Stimulated activated CD4-positive, alpha-beta T cell treated with anti-CD3 and anti-CD28 coated beads, Interleukin-1b, Interleukin-23, amount 100 ng/mL, for 4 hours (primary cell): Measurements from ENCODE around the gene CHPF2.

Source experiments
- DNase-seq, 2 donors: peaks; one replicate each; pipeline ENCODE4 v3.0.0-alpha.2; 2020; ENCODE audit warnings: low read depth in 2 of 2

CHPF2 gene

DNA sequence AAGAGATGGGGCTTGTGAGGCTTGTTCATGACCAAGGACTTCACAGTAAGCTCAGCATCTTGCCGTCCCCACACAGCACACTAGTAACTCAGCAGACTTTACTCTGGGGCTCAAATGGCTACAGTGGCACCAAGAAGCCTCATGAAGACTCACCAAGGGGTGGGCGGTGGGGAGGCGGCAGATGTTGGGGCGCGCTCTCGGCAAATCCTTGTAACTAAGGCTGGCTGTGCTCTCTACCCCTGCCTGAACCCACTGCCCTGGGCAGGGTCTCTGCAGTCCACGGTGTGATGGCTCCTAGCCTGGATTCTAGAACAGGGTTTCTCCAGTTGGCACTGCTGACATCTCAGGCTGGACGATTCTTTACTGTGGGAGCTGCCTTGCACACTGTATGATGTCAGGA is 28.6 kb downstream of the CHPF2 start:
- DNase-seq: no peak

DNA sequence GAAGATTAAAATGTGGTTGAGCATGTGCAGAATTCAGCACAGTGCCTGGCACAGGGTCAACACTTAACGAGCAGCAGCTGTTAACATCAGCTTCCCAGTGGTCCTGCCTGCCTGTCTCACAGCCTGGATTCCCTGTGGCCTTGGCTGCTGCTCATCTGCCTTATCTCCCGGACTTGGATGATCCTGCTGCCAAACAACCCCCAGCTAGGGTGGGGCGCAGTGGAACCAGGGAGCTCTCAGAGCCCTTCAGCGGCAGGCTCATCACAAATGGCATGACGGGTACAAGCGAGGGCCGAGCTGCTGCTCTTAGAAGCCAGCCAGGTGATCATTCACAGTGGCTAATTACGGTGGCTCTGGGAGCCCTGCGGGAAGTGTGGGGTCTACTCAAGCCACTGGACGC is 29.2 kb downstream of the CHPF2 start:
- no peak for DNase-seq

DNA sequence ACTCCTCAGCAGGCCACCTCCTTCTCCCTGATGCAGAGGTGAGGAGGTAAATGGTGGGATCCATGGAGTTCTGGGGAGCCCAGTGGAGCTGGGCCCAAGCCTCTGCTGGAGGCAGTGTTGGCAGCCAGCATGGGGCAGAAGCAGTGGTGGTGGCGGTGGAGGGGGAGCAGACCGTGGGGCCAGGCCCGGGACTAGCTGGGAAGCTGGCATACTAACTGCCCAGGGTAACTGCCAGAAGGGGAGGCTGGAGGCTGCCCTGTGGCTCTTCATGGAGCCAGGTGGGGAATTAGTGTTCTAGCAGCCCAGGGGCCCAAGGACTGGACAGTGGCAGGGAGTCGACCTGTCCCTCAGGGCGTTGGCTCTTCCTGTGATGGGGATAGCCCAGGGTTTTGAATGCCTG is 32.3 kb downstream of the CHPF2 start:
- no peak for DNase-seq

DNA sequence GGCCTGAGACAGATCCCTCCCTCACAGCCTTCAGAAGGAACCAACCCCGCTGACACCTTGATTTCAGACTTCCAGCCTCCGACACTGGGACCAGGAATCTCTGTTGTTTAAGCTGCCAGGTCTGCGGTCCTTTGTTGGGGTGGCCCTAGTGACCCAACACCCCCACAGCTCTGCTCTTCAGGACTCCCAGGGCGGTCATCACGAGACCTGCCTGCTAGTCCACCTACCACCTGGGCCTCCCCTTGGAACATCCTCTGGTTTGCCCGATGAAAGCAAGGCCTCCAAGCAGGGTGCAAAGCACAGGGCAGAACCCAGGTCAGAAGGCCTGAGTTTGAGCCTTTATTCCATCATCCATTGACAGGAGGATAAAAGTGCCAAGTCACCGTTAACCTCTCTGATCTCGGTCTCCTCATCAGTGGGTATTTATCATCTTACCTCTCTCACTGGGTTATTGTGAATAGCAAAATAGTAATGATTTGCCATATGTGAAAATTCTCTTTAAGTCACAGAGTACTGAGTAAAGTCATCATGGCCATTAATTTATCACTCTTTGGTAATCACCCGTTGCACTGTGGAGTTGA is 33.2 kb downstream of the CHPF2 start:
- DNase-seq: no peak

DNA sequence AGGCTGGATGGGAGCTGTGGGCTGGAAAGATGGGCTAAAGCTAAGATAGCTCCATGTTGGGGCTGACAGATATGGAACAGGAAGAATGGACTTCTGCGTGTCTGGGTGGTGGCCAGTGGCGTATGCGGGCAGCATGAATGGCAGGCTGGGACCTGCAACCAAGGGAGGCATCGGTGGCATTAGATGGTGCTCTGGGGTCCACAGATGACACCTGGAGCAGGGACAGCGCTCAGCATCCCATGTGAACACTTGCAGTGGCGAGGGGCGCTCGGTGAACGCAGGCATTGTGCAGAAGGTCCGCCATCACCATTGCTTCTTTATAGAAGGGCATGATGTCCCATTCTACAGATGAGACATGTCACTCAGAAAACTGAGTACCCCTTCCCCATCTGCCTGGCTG is 37.2 kb downstream of the CHPF2 start:
- DNase-seq: no peak

DNA sequence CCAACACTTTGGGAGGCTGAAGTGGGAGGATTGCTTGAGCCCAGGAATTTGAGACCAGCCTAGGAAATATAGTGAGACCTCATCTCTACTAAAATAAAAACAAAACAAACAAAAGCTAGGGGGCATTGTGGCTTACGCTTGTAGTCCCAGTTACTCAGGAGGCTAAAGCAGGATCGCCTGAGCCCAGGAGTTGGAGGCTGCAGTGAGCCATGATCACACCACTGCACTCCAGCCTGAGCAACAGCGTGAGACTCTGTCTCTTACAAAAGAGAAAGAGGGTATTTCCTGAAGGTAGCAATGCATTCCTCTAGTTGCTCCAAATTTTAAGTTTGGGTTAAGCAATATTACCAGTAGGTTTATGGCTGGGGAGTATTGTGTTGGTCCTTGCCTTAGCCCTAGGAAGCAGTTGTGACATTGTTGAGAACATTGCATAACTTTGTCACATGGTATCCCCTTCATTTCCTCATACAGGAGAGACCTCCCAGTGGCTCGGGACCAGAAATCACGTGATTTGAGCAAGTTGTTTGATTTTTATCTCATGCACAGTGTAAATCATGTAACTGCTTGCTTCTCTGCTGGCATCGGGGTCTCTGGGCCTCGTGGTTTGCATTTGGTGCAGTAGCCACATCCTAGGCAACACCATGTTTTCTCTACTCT is 39.5 kb downstream of the CHPF2 start:
- DNase-seq: no peak

DNA sequence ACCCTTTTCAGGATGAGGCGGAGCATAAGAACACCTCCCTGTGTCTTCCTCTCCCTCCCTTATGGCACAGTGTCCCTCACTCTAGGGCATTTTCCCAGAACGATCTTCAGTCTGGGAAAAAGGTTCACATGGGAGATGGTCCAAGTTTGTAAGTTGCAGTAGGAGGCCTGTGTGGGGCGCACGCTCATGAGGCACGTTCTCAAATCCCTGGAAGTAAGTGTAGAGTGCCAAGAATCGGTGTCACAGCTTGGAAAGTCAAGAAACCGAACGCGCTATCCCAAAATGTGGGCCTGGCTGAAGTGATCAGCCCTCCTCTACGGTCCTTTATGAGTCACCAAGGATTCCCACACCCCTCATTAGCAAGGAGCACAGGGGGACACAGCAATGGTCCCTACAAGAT is 40.1 kb downstream of the CHPF2 start:
- no peak for DNase-seq

DNA sequence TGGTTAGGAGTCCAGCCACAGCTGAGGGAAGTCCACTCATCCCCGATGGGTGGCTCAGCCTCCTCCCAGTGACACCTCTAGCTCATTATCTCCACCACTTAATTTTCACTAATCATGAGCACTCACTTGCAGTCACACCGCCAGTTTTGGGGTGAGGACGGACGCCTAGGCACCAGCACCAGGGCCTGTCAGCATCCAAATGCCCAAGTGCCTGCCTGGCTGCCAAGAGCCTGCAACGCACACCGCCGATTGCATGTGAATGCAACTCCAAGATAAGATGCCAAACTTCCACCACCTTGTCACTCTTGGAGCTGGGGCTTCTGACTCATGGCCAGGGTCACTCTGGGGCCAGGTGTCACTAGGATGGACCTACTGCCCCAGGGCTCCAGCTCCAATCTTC is 40.6 kb downstream of the CHPF2 start:
- no peak for DNase-seq

DNA sequence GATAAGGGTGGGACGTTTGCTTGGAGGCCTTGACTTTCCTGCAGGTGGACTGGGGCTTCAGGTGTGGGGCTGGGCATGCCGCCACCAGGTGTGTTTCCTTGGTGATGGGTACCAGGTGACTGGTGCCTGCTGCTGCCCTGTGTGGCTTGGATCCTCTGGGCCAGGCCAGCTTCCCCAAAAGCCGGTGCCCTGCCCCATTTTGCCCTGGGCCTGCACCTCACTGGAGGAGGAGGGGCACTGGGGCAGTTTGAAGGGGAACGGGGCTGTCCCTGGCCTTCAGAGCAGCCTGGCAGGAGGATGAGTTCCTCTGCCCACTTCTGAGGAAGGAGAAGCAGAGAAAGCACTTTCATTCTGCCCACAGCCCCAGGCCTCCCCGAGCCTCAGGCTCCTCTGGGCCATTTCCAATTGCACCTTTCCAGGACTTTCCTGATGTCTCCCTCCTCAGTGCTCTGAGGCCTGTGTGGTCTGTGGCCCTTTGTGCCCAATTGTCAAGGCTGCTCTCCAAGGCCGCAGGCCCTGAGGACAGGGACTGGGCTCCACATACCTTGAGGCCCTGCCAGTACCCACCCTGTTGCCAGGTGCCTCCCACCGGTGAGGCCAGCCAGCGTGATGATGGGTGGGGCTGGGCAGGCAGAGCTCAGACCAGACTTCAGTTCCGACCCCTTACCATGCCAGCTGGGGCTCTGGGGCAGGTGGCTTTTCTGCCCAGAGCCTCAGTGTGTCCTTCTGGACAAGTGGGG is 41.5 kb downstream of the CHPF2 start:
- no peak for DNase-seq

DNA sequence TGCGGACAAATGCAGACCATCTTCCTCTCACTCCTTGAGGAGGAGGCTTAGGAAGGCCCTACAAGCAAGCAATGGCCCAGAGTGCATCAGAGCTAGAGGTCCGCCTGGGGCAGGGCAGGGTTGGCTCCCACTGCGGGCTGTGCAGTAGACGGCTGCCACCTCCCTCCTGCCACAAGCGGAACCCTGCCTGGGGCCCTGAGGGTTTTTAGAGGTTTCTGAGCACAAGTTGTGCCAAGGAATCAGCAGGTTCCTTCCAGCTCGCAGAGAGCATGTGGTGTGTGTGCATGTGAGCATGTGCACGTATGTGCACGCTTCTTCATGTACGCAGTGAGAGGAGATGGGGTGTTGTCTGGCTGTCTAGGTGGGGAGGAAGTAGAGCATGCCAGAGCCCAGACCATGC is 42.1 kb downstream of the CHPF2 start:
- DNase-seq: no peak

DNA sequence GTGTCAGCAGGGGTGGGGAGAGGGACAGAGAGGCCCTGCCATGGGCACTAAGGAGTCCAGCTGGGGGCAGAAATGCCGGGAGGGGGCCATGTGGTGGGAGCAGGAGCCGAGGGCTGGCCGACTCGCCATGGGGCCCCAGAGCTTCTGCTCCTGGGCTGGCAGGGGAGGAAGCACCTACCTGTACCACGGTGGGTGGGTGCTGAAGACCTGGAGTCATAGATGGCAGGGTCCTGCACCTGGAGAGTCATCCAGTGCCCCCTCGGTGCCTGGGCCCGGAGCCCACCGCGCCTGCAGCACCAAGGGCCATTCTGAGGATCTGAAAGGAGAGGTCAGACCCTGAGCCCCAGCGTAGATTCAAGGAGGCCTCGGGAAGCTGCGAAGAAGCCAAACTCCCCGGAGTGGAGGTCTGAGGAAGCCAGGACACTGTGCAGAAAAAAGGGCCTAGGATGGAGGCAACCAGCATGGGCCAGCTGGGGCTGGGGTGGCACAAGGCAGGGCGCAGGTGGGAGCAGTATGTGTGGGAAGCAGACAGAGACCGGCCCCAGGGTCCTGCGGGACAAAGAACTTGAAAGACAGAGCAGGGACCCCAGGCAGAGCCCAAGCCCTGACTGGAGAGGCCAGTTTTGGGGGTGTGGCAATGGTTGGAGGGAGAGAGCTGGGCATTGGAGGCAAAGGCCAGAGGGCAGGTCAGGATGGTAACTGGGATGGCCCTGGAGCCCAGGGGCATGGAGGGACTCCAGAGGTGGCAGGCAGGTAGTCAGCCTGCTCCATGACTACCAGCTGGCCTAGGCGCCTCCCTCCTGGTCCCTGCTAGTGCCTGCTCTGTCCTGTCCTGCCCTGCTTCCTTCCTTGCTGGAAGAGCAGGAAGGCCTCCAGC is 42.9 kb downstream of the CHPF2 start:
- no peak for DNase-seq

DNA sequence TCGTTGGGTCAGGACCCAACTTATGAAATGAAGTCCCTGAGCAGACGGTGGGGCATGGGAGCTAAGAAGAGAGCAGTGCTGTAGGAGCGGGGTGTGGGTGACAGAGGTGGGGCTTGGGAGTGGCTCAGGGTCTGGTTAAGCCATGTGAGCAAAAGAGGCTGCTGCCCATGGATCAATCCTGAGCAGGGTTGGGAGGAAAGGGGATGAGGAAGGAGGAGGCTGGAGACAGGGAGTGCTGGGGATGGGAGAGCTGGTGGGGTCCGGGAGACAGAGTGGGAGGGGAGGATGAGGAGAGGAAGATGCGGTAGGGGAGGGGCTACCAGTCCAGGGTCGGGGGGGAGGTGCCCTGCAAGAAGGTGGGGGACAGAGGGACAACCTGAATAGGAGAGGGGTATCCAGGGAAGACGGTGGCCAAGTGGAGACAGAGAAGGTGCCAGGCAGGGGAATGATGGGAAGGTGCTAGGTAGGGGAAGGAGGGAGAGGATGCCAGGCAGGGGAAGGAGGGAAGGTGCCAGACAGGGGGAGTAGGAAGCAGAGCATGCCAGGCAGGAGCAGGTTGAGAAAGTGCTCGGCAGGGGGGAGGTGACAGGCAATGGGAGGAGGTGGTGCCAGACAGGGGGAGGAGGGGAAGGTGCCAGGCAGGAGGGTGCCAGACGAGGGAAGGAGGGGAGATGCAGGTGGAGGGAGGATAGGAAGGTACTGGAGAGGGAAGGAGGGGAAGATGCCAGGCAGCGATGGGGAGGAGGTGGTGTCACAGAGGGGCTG is 43.7 kb downstream of the CHPF2 start:
- DNase-seq: no peak

DNA sequence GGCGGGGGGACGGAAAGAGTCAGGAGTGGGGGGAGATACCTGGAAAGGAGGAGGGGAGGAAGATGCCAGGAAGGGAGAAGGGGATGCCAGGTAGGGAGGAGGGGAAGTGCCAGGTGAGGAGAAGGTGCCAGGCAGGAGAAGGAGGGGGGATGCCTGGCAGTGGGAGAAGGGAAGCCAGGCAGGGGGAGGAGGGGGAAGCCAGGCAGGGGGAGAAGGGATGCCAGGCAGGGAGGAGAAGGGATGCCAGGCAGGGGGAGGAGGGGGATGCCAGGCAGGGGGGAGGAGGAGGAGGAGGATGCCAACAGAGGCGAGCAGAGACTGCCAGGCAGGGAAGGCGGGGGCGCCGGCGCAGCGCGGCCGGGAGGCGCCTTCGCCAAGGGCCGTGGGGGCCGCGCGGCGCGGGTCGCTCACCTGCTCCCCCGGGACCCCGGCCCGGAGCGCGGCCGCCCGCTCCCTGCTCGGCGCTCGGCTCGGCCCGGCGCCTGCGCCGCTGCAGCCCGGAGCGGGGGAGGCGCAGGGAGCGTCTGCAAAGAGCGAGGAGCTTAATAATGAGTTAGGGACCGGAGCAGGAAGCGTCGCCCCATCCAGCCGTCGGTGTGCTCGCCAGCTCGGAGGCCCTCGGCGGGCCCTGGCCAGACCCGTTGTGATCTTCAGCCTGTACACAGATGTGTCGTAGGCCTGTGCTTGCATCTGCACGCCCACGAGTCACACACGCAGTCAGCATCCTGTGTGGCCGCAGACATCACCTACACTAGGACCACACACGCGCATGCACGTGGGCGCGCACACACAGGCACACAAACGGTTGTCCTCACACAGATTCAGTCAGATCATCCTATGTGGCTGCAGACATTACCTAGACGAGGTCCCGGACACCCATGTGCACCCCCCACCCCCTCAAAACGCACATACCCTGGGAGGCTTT is 44.6 kb downstream of the CHPF2 start:
- DNase-seq: peak; percentile 31 to 53

DNA sequence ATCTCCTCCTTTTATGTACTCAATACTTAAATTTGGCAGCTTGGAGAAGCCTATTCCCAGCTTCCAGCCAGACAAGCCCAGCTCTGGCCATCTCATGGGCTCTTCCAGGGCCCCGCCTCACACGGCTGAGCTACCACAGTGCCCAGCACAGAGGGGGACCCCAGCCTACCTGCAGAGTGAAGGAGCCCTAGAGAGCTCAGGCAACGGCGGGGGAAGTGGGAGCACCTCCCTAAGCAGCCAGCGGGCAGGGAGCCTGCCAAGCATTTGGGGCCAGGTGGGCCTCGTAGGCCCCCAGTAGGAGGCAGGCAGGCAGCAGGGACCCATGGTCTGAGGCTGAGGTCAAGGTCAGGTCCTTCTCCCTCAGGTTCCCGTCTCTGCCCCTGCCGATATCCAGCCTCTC is 45.3 kb downstream of the CHPF2 start:
- DNase-seq: no peak

DNA sequence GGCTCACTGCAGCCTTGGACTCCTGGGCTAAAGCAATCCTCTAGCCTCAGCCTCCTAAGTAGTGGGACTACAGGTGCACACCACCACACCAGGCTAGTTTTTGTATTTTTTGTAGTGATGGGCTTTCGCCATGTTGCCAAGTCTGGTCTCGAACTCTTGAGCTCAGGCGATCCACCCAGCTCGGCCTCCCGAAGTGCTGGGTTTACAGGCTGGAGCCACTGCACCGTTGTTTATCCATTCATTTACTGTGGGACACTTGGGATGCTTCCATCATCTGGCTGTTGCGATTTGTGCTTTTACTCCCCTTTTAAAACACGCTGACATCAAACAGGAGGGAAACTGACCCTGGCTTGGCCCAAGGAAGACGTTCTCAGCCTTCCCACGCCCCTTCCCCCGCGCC is 46.7 kb downstream of the CHPF2 start:
- DNase-seq: no peak

DNA sequence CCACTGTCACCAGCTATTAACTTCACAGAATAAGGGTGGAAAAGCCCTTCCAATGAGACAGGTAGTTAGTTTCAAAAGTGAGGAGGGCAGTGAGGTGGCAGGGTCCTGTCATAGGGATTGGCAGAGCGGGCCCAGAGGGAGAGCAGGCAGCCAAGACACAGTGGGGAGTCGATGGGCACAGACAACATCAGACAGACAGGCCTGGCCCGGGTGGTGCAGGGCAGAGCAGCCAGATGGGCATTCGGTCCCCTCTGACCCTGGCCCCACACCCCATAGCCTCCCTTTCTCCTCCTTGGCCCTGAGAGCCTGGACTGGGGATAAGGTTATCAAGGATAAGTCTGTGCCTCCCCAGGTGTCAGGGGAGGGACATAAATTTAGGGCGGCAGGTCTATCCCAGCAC is 47.6 kb downstream of the CHPF2 start:
- DNase-seq: no peak

DNA sequence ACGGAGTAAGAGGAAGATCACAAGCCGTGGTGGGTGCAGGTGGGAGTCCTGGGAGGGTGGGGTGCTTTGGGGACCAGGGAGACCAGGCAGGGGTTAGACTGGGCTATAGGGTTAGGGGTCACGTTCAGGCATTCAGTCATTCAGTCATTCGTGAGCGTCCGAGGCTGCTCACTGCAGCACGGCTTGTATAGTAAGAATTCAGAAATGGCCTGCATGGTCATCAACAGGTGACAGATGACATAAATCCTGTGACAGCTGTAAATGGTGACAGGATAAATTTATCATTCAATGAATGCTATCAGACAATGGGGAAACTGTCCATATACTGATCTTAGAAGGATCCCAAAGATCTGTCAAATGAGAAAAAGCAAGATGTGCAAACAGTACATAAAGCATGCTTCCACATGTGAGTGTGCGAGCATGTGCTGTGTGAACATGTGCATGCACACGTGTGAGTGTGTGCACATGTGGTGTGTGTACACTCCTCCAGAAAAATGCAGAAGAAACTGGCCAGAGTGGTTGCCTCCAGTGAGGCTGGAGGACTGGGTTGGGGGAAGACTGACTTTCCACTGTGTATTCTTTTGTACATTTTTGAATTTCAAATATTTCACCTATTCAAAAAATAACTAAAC is 48.2 kb downstream of the CHPF2 start:
- DNase-seq: no peak

DNA sequence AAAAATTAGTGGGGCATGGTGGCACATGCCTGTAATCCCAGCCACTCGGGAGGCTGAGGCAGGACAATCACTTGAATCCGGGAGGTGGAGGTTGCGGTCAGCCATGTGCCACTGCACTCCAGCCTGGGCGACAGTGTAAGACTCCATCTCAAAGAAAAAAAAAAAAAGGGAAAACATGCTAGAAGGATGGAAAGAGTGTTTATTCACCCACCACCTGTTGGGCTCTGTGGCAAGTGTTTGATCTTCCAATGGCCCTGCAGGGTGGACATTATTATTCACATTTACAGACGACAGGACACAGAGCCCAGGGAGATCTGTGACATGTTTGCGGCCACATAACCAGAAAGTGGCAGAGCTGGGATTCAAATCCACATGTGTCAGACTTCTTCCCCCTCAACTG is 49.4 kb downstream of the CHPF2 start:
- no peak for DNase-seq

DNA sequence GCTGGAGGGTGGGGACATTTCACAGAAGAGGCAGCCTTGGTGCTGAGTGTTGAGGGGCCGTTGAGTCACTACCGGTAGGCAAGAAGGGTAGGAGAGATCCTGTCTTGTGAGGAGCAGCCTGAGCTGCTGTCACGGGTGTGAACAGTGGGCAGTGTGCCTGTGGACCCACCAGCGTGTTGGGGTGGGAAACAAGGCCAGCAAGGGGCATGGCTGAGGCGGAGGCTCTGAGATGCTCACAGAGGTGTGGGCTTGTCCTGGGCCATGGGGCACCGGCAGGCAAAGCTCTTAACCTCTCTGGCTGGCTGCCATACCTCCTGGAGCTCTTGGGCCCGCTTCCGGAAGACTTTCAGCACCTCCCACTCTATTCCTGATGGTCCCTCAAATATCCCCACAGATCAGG is 49.8 kb downstream of the CHPF2 start:
- no peak for DNase-seq

DNA sequence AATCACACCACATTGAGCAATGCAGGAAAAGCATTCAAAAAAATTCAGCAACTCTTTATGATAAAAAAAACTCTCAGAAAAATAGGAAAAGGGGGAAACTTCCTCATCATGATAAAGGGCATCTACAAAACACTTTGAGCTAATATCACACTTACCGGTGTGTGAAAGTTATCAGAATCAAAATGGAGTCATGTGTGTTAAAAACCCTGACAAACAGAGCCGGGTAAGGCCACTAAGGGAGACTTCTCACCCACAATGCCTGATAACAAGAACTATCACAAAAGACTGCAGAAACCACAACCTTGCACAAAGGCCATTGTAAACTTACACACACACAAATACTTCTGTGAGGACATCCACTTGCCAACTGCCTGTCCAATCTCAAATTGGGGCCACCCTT is 51.0 kb downstream of the CHPF2 start:
- no peak for DNase-seq
